H1 (cell line): ENCODE data around the gene LRP3. TPM values are rescaled to one million over a fixed set of nuclear protein-coding genes. Genes with fewer than 3 reads are reported as not detected.

Experiments
- CTCF ChIA-PET: fragments of 300-600 bp; sonication (Branson Sonifier 250); formaldehyde crosslinking; loops from one replicate; lab custom pipeline; 2021; ENCODE audit not compliant: partially characterized antibody; lab: Charles Lee
- POLR2A ChIA-PET: fragments of 300-600 bp; sonication (Branson Sonifier 250); formaldehyde crosslinking; loops from one replicate; lab custom pipeline; 2021; ENCODE audit warnings: inconsistent platforms; ENCODE audit not compliant: partially characterized antibody; lab: Charles Lee
- DNase-seq, 2 experiments: peaks; one replicate each; pipeline versions ENCODE4 v3.0.0 to v3.0.0-alpha.2; 2010 to 2022; ENCODE audit warnings: low spot score in 2 of 2, low read depth in 1 of 2, mixed read lengths in 1 of 2
- FAIRE-seq: peaks from 2 replicates; lab custom pipeline; 2011; peaks lifted over from hg19 to GRCh38; lab: Jason Lieb, UNC
- H2AFZ ChIP-seq: 2 replicates; pipeline ENCODE4 v1.8.1; 2012; ENCODE audit warnings: low read length, inconsistent platforms
- H2AK5ac ChIP-seq: 2 replicates; pipeline ENCODE4 v1.6.1; 2013; ENCODE audit warnings: low read depth, low read length
- H2BK120ac ChIP-seq: replicated peaks from 2 replicates; pipeline ENCODE3; 2013; ENCODE audit warnings: low read depth, low read length, inconsistent platforms
- H2BK12ac ChIP-seq: 2 replicates; pipeline ENCODE4 v1.6.1; 2013; ENCODE audit warnings: low read depth, low read length
- H2BK15ac ChIP-seq: 2 replicates; pipeline ENCODE4 v1.6.1; 2013; ENCODE audit warnings: low read length
- H2BK20ac ChIP-seq: 2 replicates; pipeline ENCODE4 v1.6.1; 2013; ENCODE audit warnings: low read length
- H2BK5ac ChIP-seq: 2 replicates; pipeline ENCODE4 v1.6.1; 2013; ENCODE audit warnings: low read depth, low read length
- H3K14ac ChIP-seq: 2 replicates; pipeline ENCODE4 v1.6.1; 2013; ENCODE audit warnings: inconsistent platforms; ENCODE audit not compliant: insufficient read length
- H3K18ac ChIP-seq: 2 replicates; pipeline ENCODE4 v1.6.1; 2013; ENCODE audit warnings: low read length; ENCODE audit errors: extremely low read depth
- H3K23ac ChIP-seq: 2 replicates; pipeline ENCODE4 v1.6.1; 2013; ENCODE audit warnings: inconsistent platforms; ENCODE audit not compliant: insufficient read length
- H3K23me2 ChIP-seq: 2 replicates; pipeline ENCODE4 v1.6.1; 2013; ENCODE audit warnings: low read depth, low read length
- H3K27ac ChIP-seq: 2 replicates; pipeline ENCODE4 v1.6.1; 2011; ENCODE audit warnings: low read depth, low read length, inconsistent platforms
- H3K27me3 ChIP-seq, 4 experiments: replicated peaks in 1 of 4; 1 replicate in 1 of 4; 2 replicates in 3 of 4; pipeline versions ENCODE4 v1.6.1 to v1.8.1; 2011 to 2013; ENCODE audit warnings: low read length in 3 of 4, mild to moderate bottlenecking in 3 of 4, inconsistent platforms in 2 of 4, mixed read lengths in 2 of 4, moderate library complexity in 1 of 4; ENCODE audit not compliant: control insufficient read depth in 3 of 4, insufficient read depth in 3 of 4; ENCODE audit errors: extremely low read depth in 1 of 4
- H3K36me3 ChIP-seq, 4 experiments: 2 replicates each; pipeline versions ENCODE4 v1.6.1 to v1.8.1; 2011 to 2013; ENCODE audit warnings: mild to moderate bottlenecking in 4 of 4, low read length in 3 of 4, moderate library complexity in 2 of 4, control low read depth in 1 of 4, inconsistent platforms in 1 of 4; ENCODE audit not compliant: insufficient read depth in 4 of 4, control insufficient read depth in 2 of 4
- H3K4ac ChIP-seq: replicated peaks from 2 replicates; pipeline ENCODE3; 2013; ENCODE audit warnings: low read length, low read depth, mixed read lengths, inconsistent platforms; ENCODE audit not compliant: insufficient read length
- H3K4me1 ChIP-seq, 4 experiments: replicated peaks in 1 of 4; 1 replicate in 1 of 4; 2 replicates in 3 of 4; pipeline versions ENCODE4 v1.6.1 to v1.8.1; 2011 to 2013; ENCODE audit warnings: low read length in 3 of 4, inconsistent platforms in 2 of 4, mixed read lengths in 1 of 4; ENCODE audit not compliant: insufficient read depth in 4 of 4, control insufficient read depth in 3 of 4
- H3K4me2 ChIP-seq, 2 experiments: 2 replicates each; pipeline versions ENCODE4 v1.6.1 to v1.8.1; 2011 to 2013; ENCODE audit warnings: low read depth in 2 of 2, low read length in 2 of 2, control low read depth in 1 of 2, inconsistent platforms in 1 of 2, mild to moderate bottlenecking in 1 of 2; ENCODE audit not compliant: insufficient read depth in 1 of 2
- H3K4me3 ChIP-seq, 4 experiments: fragments of 200-600, 300-600 bp in 1 of 4; sonication (generic), shearing (Covaris generic), sonication (Bioruptor Twin) in 1 of 4; 2 replicates each; pipeline versions ENCODE4 v1.5.1 to v1.8.1; 2011 to 2016; ENCODE audit warnings: low read length in 4 of 4, low read depth in 3 of 4, control low read depth in 2 of 4, inconsistent platforms in 2 of 4, mild to moderate bottlenecking in 2 of 4, mixed read lengths in 1 of 4, moderate library complexity in 1 of 4; ENCODE audit not compliant: insufficient read depth in 2 of 4; ENCODE audit errors: extremely low read depth in 1 of 4
- H3K56ac ChIP-seq: replicated peaks from 2 replicates; pipeline ENCODE3; 2013; ENCODE audit warnings: low read depth, mild to moderate bottlenecking, mixed read lengths, low read length, inconsistent platforms; ENCODE audit not compliant: insufficient read length
- H3K79me1 ChIP-seq: 2 replicates; pipeline ENCODE4 v1.6.1; 2013; ENCODE audit warnings: low read depth, low read length, control low read depth
- H3K79me2 ChIP-seq, 2 experiments: 2 replicates each; pipeline versions ENCODE4 v1.6.1 to v1.8.1; 2012 to 2013; ENCODE audit warnings: low read length in 2 of 2, mild to moderate bottlenecking in 2 of 2, inconsistent platforms in 1 of 2; ENCODE audit not compliant: insufficient read depth in 2 of 2, control insufficient read depth in 1 of 2
- H3K9ac ChIP-seq, 4 experiments: replicated peaks in 1 of 4; 1 replicate in 1 of 4; 2 replicates in 3 of 4; pipeline versions ENCODE4 v1.6.1 to v1.8.1; 2011 to 2013; ENCODE audit warnings: low read depth in 3 of 4, low read length in 3 of 4, control low read depth in 2 of 4, mild to moderate bottlenecking in 2 of 4, moderate library complexity in 2 of 4, inconsistent platforms in 1 of 4; ENCODE audit errors: extremely low read depth in 1 of 4
- H3K9me3 ChIP-seq, 2 experiments: 2 replicates each; pipeline versions ENCODE4 v1.6.1 to v1.8.1; 2012 to 2013; ENCODE audit warnings: mild to moderate bottlenecking in 2 of 2, moderate library complexity in 2 of 2, control low read depth in 1 of 2, inconsistent platforms in 1 of 2, low read depth in 1 of 2, low read length in 1 of 2, mixed read lengths in 1 of 2; ENCODE audit not compliant: insufficient read depth in 2 of 2
- H4K20me1 ChIP-seq, 2 experiments: replicated peaks in 1 of 2; 2 replicates each; pipeline versions ENCODE3 to v1.8.1; 2011 to 2013; ENCODE audit warnings: inconsistent platforms in 2 of 2, low read length in 2 of 2, mild to moderate bottlenecking in 1 of 2; ENCODE audit not compliant: insufficient read depth in 2 of 2, control insufficient read depth in 1 of 2
- H4K5ac ChIP-seq: 2 replicates; pipeline ENCODE4 v1.6.1; 2013; ENCODE audit warnings: low read length, low read depth, mixed read lengths, inconsistent platforms; ENCODE audit not compliant: insufficient read length
- H4K8ac ChIP-seq: 2 replicates; pipeline ENCODE4 v1.8.0; 2013; ENCODE audit warnings: mild to moderate bottlenecking, moderate library complexity, low read length, inconsistent platforms; ENCODE audit not compliant: insufficient read depth; ENCODE audit errors: extremely low read depth
- H4K91ac ChIP-seq: replicated peaks from 2 replicates; pipeline ENCODE3; 2013; ENCODE audit warnings: low read length, mixed read lengths, inconsistent platforms; ENCODE audit not compliant: insufficient read length
- BRCA1 ChIP-seq: IDR thresholded peaks from 2 replicates; pipeline ENCODE4 v1.6.1; 2012; ENCODE audit warnings: low read depth, low read length, improper control_type of control experiment
- EZH2 ChIP-seq: fragments of 200-600 bp; sonication (generic); IDR thresholded peaks from 2 replicates; pipeline ENCODE4 v1.7.1; 2012; ENCODE audit warnings: low read depth, mild to moderate bottlenecking, moderate library complexity, low read length, inconsistent platforms; ENCODE audit not compliant: severe bottlenecking
- JUN ChIP-seq: IDR thresholded peaks from 2 replicates; pipeline ENCODE4 v1.6.1; 2011; ENCODE audit warnings: low read depth, mild to moderate bottlenecking, improper control_type of control experiment, low read length
- MAFK ChIP-seq: IDR thresholded peaks from 2 replicates; pipeline ENCODE4 v1.6.1; 2012; ENCODE audit warnings: low read depth, mild to moderate bottlenecking, improper control_type of control experiment, low read length
- SAP30 ChIP-seq: fragments of 300-600 bp; sonication (generic); IDR thresholded peaks from 2 replicates; pipeline ENCODE4 v1.7.1; 2012; ENCODE audit warnings: low read length, moderate library complexity, mild to moderate bottlenecking, inconsistent platforms; ENCODE audit not compliant: insufficient read depth, insufficient replicate concordance
- SP1 ChIP-seq: IDR thresholded peaks from 2 replicates; pipeline ENCODE4 v1.6.1; 2011; ENCODE audit warnings: low read depth, low read length
- SUZ12 ChIP-seq: fragments of 200-600 bp; sonication (generic); IDR thresholded peaks from 2 replicates; pipeline ENCODE4 v1.6.1; 2012; ENCODE audit warnings: mild to moderate bottlenecking, inconsistent platforms, low read length, moderate library complexity, mixed read lengths
- TAF1 ChIP-seq: IDR thresholded peaks from 2 replicates; pipeline ENCODE4 v1.6.1; 2011; ENCODE audit warnings: mild to moderate bottlenecking, low read depth, low read length
- TAF7 ChIP-seq: optimal IDR thresholded peaks from 2 replicates; pipeline ENCODE3; 2011; ENCODE audit warnings: low read depth, mild to moderate bottlenecking, inconsistent platforms, low read length, moderate library complexity, borderline replicate concordance
- WGBS, 2 experiments: shearing (Covaris generic) in 1 of 2; methylation state at CpG; one replicate each; pipeline versions ENCODE4 v1.1.6 to v1.1.7; 2013 to 2015; ENCODE audit warnings: low lambda C conversion rate in 2 of 2, mixed read lengths in 2 of 2, inconsistent platforms in 1 of 2, low coverage in 1 of 2, missing lambda C conversion rate in 1 of 2; ENCODE audit not compliant: insufficient replicate concordance in 2 of 2, insufficient coverage in 1 of 2, insufficient read length in 1 of 2; ENCODE audit errors: extremely low coverage in 1 of 2, missing lambda C conversion rate in 1 of 2; 5-methylcytosine and 5-hydroxymethylcytosine counted together
- polyA plus RNA-seq, 7 experiments: library from polyadenylated mRNA; depleted of rRNA in 3 of 7; stranded (reverse) in 5 of 7; unstranded in 2 of 7; fragments of >200 nt in 5 of 7; fragments of 200-250 nt in 2 of 7; gene quantifications; 1 replicate in 5 of 7; 2 replicates in 1 of 7; 4 replicates in 1 of 7; pipeline versions ENCODE4 v1.2.1 to v1.2.3, GENCODE V29; 2011 to 2013; ENCODE audit warnings: missing spikeins in 2 of 7, mixed read lengths in 2 of 7
- total RNA-seq: library from RNA; stranded (reverse); fragmentation: NEBNext Ultra II Directional; extraction: Animal tissue kit (Norgen Biotek cat#: 25700); gene quantifications from 2 replicates; pipeline ENCODE4 v1.2.1, GENCODE V29; 2021
- TF ChIP-seq, protein P1 (sequence below): IDR thresholded peaks from 2 replicates; pipeline ENCODE4 v1.6.1; 2011; ENCODE audit warnings: low read depth, mild to moderate bottlenecking, low read length; ENCODE audit not compliant: insufficient read depth
- TF ChIP-seq, protein P2 (sequence below): IDR thresholded peaks from 2 replicates; pipeline ENCODE4 v1.6.1; 2012; ENCODE audit warnings: inconsistent platforms

The LRP3 gene
- total and polyA plus RNA-seq, 2 of the 8 experiments (the other 6 are each of a cell fraction or from before 2014, with no cell fraction given): 30.3 to 33.7 TPM

- no peak for FAIRE-seq
- POLR2A ChIA-PET: interaction anchor here (1.1 kb wide), 1 partner anchor 142 kb away, joined by 3 read pairs; the partner anchor contains the start of gene CEBPG
Measured at GRCh38 chr19:33231511-33231910, 37.4 kb downstream of the LRP3 start.

More at GRCh38 chr19:33231511-33231910, 37.4 kb downstream of the LRP3 start:
- H4K20me1 ChIP-seq: peaks cover 0 to 6% of the 10 kb centered on the region in 2 experiments
- no peak overlapping the region for H3K56ac ChIP-seq
- no peak overlapping the region for H2BK15ac ChIP-seq
- H3K23me2 ChIP-seq: peaks cover 12% of the 10 kb centered on the region
- peaks cover 0 to under 1% (median 0%) of the 10 kb centered on the region in 4 experiments; a peak in 2 of 7 replicates for H3K4me1 ChIP-seq
- WGBS, 2 experiments: 95% methylated on average over 5 of the region's 5 CpGs; no CpG with 5 or more reads in 1 of the 2 experiments
- no peak overlapping the region for H3K14ac ChIP-seq
- H3K9me3 ChIP-seq: peaks cover 0 to 10% of the 10 kb centered on the region in 2 experiments; a peak in 1 of 4 replicates
- TF ChIP-seq TAF1 (no peak), SAP30 (no peak), JUN (no peak), SUZ12 (no peak), BRCA1 (no peak), SP1 (no peak), TAF7 (no peak), MAFK (no peak), EZH2 (no peak)
- TF ChIP-seq, protein P1, sequence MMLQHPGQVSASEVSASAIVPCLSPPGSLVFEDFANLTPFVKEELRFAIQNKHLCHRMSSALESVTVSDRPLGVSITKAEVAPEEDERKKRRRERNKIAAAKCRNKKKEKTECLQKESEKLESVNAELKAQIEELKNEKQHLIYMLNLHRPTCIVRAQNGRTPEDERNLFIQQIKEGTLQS: no peak
- TF ChIP-seq, protein P2, sequence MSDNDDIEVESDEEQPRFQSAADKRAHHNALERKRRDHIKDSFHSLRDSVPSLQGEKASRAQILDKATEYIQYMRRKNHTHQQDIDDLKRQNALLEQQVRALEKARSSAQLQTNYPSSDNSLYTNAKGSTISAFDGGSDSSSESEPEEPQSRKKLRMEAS: no peak
- TF ChIP-seq, all 59 proteins: peak for 0
- peaks cover under 1 to 10% (median 5%) of the 10 kb centered on the region in 4 experiments for H3K27me3 ChIP-seq
- no peak overlapping the region for H2BK20ac ChIP-seq
- no peak overlapping the region for H3K18ac ChIP-seq
- no peak overlapping the region for H3K9ac ChIP-seq
- H3K4me2 ChIP-seq: no peak overlapping the region
- no peaks in the 10 kb centered on the region for H3K79me1 ChIP-seq
- H4K8ac ChIP-seq: no peak overlapping the region
- H2BK5ac ChIP-seq: no peak overlapping the region
- no peak overlapping the region for H3K23ac ChIP-seq
- H3K4me3 ChIP-seq: no peak overlapping the region
- no peak overlapping the region for H2BK120ac ChIP-seq
- H3K27ac ChIP-seq: no peak overlapping the region
- H4K91ac ChIP-seq: no peak overlapping the region
- no peak for DNase-seq
- no peak overlapping the region for H2AFZ ChIP-seq
- no peaks in the 10 kb centered on the region for H3K36me3 ChIP-seq
- CTCF ChIA-PET: interaction anchor here (0.5 to 1.1 kb wide), 6 partner anchors 9 to 176 kb away, joined by 3 to 4 read pairs (median 3); no protein-coding TSS in a partner anchor
- H3K79me2 ChIP-seq: no peaks in the 10 kb centered on the region
- no peak overlapping the region for H2BK12ac ChIP-seq
- H3K4ac ChIP-seq: no peak overlapping the region
- no peak overlapping the region for H2AK5ac ChIP-seq
- no peak overlapping the region for H4K5ac ChIP-seq
